ENCODE results near the gene ARMC6.

GRCh38 chr19:19052921-19053320, 19.5 kb downstream of the ARMC6 start:
- TF ChIP-seq CTCF (IDR thresholded peaks at IDR 0.05; ENCODE audit: low read length) (no peak), EZH2phosphoT487 (IDR thresholded peaks at IDR 0.05; ENCODE audit: low read length) (no peak)

Measured in MM.1S (cell line).